Tongue (tissue), 2 donors: ENCODE data around the gene NEURL1B. TPM values are rescaled to one million over a fixed set of nuclear protein-coding genes. Genes with fewer than 3 reads are reported as not detected.
"Not testable (repeated sequence)": the region's sequence is repeated elsewhere in the genome, so short reads cannot be mapped to it uniquely, and the experiment has no call there.

Source experiments
- DNase-seq: peaks from one replicate; pipeline ENCODE4 v3.0.0-alpha.2; 2015
- total RNA-seq: library from RNA; depleted of rRNA; stranded (reverse); fragments of >200 nt; gene quantifications from one replicate; pipeline ENCODE4 v1.2.3, GENCODE V29; 2014

Gene NEURL1B
- total RNA-seq, 1 donor from 2014 or later: 46.1 TPM

- no peak for DNase-seq
Observed at GRCh38 chr5:172634106-172634899, 6.8 kb upstream of the NEURL1B start.

DNA sequence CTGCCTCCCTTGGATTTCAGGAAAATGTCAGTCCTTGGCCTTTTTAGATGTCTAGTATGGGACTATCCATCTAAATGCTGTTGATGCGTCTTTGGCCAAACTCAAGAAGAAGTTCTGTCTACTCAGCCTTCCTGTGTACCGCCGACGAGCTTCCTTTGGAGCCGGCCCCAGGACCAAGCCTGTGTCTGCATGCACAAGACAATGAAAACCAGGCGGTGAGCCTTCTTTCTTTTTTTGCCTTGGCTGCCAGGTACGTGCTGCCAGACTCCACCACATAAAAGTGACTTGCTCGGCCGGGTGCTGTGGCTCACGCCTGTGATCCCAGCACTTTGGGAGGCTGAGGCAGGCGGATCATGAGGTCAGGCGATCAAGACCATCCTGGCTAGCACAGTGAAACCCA, 6.0 kb upstream of the NEURL1B start:
- DNase-seq: no peak

DNA sequence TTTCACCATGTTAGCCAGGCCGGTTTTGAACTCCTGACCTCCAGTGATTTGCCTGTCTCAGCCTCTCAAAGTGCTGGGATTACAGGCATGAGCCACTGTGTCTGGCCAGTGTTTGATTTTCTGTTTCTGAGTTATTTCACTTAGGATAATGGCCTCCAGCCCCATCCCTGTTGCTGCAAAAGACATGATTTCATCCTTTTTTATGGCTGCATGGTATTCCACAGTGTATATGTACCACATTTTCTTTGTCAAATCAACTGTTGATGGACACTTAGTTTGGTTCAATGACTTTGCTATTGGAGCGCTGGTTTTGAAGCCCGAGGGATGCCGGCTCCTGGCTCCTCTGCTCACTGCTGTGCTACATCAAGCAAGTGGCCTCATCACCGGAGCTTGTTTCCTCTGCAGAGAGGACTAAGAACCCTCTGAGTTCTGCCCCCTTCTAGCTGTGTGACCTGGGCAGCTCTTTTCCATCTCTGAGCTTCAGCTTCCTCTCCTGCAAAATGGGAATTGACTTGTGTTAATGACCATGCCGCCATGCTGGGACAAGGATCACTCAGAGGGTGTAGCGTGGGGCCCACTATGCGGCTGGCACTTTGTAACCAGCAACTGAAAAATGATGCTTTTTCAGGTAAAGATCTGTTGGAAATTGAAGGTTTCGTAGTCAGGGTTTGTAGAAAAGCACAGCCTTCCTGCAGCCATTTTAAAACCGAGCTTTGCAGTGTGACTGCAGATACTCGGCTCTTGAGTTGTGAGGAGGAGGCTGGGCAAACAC, 4.6 kb upstream of the NEURL1B start:
- DNase-seq: no peak

GRCh38 chr5:172637110-172637580, 3.9 kb upstream of the NEURL1B start:
- DNase-seq: peak; percentile 52

DNA sequence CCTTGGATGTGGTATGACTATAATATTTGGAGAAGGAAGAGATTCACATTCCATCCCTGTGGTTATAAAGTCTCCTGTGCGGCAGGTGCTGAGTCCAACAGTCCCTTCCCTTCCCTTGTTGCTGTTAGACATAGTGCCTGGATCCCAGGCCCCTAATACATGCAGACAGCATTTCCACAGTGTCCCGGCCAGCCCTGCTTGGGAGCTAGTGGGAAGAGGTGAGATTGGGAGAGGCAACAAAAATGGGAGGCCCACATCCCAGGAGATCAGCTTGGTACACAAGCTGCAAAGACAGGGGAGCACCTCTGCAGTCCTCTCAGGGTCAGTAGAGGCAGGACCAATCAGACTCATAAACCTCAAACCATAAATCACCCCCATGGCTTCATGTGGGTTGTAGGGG, 3.3 kb upstream of the NEURL1B start:
- no peak for DNase-seq

GRCh38 chr5:172638209-172638768, 2.8 kb upstream of the NEURL1B start:
- DNase-seq: no peak

DNA sequence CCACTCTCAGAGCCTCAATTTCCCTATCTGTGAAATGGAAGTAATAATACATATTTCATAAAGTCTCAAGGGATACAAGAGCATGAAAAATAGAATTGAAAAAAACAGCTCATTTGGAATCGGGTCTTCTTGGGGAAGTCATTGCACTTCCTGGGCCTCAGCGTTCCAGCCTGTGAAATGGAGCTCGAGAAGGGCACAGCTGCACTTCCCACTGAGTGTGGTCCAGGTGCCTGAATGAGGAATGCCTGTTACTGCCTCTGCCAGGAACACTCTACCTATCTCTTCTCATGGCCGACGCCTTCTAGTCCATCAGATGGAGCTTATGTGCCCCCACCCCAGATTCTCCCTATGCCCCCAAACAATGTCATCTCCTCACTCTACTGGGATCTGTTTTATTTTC, 924 bp upstream of the NEURL1B start:
- DNase-seq: no peak

DNA sequence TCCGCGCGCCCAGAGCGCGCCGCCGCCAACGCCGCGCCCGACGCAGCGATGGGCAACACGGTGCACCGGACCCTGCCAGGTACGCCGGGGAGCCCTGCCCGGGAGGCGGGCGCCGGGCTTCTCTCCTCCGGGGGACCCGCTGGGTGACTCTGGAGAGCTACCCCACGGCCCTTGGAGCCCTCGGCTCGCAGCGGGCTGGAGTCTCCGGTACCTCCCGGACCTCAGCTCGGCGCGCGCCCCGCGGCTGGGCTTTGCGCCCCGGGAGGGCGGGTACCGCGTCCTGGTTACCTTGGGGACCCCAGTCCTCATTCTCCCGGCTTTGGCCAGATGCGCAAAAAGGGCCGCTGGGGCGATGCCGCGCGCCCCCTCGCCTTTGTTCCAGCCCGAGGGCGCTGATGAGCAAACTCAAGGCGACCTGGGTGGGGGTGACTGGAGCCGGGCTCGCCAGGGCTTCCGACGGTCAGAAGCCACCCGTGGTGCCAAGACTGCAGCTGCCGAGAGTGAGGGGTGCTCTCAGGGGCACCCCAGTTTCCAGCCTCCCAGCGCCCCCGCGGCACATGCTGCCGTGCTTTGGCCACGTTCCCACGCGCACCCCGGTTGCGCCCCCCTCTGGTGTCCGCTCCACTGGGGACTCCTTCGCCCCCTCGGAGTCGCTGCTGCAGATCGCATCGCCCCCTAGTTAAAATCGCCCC, 442 bp downstream of the NEURL1B start:
- DNase-seq: no peak

- DNase-seq: no peak
Observed at GRCh38 chr5:172642051-172642409, 967 bp downstream of the NEURL1B start.

DNA sequence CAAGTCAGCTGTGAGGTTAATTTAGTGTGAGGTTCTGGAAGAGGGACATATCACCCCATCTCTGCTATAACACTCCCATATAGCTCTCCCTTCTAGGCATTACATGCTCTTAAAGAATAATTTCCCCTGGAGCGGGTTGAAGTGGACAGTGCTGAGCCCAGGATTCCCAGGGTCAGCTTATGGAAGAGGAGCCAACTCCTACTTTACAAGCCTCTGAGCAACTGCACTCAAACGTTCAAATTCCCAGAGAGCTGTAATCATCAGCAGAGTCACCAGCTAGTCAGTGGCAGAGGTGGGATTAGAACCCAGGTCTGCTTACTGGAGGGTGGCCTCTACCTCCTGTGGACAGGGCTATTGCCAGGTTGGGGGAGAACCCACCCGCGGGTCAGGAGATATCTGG, 1.4 kb downstream of the NEURL1B start:
- DNase-seq: no peak

DNA sequence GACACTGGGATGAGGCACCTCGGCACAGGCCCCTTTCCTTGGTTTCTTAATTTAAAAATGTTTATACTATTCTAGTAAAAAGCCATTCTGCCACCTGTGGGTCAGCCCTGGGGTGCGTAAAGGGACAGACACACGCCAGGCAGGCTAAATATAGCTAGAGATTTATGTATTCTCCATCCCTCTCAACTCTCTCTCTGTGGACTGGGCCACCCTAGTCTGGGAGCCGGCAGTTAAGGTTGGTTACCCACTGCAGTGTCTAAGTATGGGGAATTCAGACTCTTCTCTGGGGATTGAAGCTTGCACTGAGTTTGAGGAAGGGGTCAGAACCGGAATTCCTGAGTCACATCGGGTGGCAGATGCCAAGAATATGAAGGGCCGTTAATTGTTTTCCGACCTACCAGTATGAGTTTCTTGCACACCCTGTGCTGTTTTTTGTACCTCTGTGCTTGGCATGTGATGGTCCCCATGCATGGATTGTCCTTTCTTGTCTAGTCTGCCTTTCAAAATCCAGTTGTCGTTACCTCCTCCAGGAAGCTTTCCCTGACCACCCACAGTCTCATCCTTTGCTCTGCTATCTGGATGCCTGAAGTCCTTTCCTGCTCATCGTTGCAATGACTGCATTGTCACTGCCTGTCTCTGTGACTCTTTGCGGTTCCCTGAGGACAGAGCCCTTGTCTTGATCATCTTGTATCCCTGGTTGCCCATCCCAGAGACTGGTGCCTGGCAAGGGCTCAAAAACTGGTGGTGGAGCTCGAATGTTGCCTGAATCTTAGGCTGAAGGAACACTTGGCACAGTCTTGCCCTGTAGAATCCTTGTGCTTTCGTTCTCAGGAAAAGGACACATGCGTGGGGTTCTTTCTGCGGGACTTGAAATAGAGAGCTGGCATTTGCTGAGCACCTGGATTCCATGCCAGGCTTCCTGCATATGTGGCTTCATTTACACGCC, 2.1 kb downstream of the NEURL1B start:
- no peak for DNase-seq

GRCh38 chr5:172644266-172644665, 3.2 kb downstream of the NEURL1B start:
- DNase-seq: no peak

DNA sequence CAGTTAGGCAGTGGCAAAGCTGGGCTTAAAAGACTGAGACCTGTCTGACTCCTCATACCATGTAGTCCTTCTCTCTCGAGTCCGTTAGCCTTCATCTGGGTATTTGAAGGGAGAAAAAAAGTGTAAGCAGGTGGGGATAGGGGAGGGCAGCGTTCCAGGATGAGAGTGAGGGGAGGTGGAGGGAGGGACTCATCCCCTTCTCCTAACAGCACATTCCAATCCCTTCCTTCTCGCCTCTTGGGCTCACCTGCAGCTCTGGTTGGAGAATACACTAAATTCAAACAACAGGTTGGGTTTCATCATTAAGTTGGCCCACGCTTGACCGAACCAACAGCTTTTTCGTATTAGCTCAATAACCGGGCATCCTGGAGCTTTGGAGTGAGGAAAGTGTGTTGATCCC, 3.6 kb downstream of the NEURL1B start:
- DNase-seq: no peak

GRCh38 chr5:172645271-172646055, 4.4 kb downstream of the NEURL1B start:
- no peak for DNase-seq

GRCh38 chr5:172646716-172647285, 5.7 kb downstream of the NEURL1B start:
- peak; percentile 74 for DNase-seq

GRCh38 chr5:172647352-172648012, 6.4 kb downstream of the NEURL1B start:
- DNase-seq: no peak

- peak; percentile 28 for DNase-seq
Observed at GRCh38 chr5:172648013-172648381, 6.9 kb downstream of the NEURL1B start.

- DNase-seq: no peak
Observed at GRCh38 chr5:172648755-172649154, 7.7 kb downstream of the NEURL1B start.

DNA sequence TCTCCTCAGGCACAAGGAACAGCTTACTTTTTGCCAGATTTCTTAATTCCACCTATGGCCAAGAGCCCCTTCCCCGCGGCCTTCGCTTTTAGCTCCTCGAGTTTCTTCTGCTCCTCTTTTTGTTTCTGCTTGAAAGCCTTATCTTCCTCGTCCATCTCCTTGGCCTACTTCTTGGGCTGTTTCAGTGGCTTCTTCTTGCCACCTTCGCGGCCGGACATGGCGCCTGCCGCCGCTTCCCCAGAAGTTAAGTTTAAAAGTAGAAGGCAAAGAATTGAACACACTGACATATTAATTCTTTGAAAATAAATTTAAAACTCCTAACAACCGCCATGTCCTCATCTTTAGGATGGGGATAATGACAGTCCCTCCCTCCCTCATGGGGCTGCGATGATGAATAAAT, 15.4 kb downstream of the NEURL1B start:
- DNase-seq: not testable (repeated sequence)
